K562 (cell line): ENCODE results near the gene METTL15. TPM values are rescaled to one million over a fixed set of nuclear protein-coding genes. Genes with fewer than 3 reads are reported as not detected.

Source experiments
- ATAC-seq: fragments of 200-7000 bp; cut with Tn5 transposase; 3 replicates; pipeline ENCODE4 v1.9.1; 2020; ENCODE audit warnings: moderate library complexity
- BruUV-seq: library from RNA; stranded (reverse); fragments of 400-500 nt; replicated peaks from 2 replicates; lab custom pipeline; 2021; lab: Mats Ljungman, UMichigan
- CTCF ChIA-PET: fragments of 300-600 bp; formaldehyde crosslinking; extraction: SDS; loops from one replicate; lab custom pipeline; 2021; ENCODE audit warnings: low intra/inter-chr PET ratio; lab: Yijun Ruan, JAX
- POLR2A ChIA-PET: fragments of 300-600, 350-650 bp; sonication (Branson Sonifier 250); formaldehyde crosslinking; extraction: SDS; loops from one replicate; lab custom pipeline; 2021; ENCODE audit warnings: antibody characterized with exemption, inconsistent platforms; lab: Yijun Ruan, JAX
- DNase-seq, 4 experiments: peaks; one replicate each; pipeline versions ENCODE4 v3.0.0 to v3.0.0-alpha.2; 2011 to 2018; ENCODE audit warnings: low spot score in 3 of 4, mixed read lengths in 3 of 4; ENCODE audit errors: extremely low read depth in 1 of 4
- FAIRE-seq: peaks from 2 replicates; lab custom pipeline; 2011; peaks lifted over from hg19 to GRCh38; lab: Jason Lieb, UNC
- H2AFZ ChIP-seq: 2 replicates; pipeline ENCODE4 v1.6.0; 2011; ENCODE audit warnings: low read depth, low read length, control low read depth, inconsistent platforms
- H3K27ac ChIP-seq: fragments of 200-600 bp; 3 replicates; pipeline ENCODE4 v1.8.0; 2011; ENCODE audit warnings: low read depth, mild to moderate bottlenecking, control low read depth, inconsistent platforms, low read length, moderate library complexity, mixed read lengths; ENCODE audit errors: extremely low read depth
- H3K27me3 ChIP-seq, 2 experiments: fragments of 300-600 bp in 1 of 2; 2 replicates in 1 of 2; 3 replicates in 1 of 2; pipeline versions ENCODE4 v1.6.0 to v1.8.0; 2011; ENCODE audit warnings: inconsistent platforms in 2 of 2, low read length in 2 of 2, mild to moderate bottlenecking in 1 of 2, mixed read lengths in 1 of 2, moderate library complexity in 1 of 2; ENCODE audit not compliant: control insufficient read depth in 2 of 2, insufficient read depth in 2 of 2
- H3K36me3 ChIP-seq: fragments of 300-600 bp; 3 replicates; pipeline ENCODE4 v1.8.0; 2011; ENCODE audit warnings: mild to moderate bottlenecking, low read length, inconsistent platforms; ENCODE audit not compliant: control insufficient read depth, insufficient read depth
- H3K4me1 ChIP-seq, 2 experiments: fragments of 200-600 bp in 1 of 2; replicated peaks in 1 of 2; 2 replicates in 1 of 2; 3 replicates in 1 of 2; pipeline versions ENCODE4 v1.5.1 to v1.8.0; 2011; ENCODE audit warnings: inconsistent platforms in 2 of 2, low read length in 2 of 2, mild to moderate bottlenecking in 1 of 2, mixed read lengths in 1 of 2, moderate library complexity in 1 of 2; ENCODE audit not compliant: control insufficient read depth in 2 of 2, insufficient read depth in 2 of 2
- H3K4me2 ChIP-seq: 2 replicates; pipeline ENCODE4 v1.6.1; 2011; ENCODE audit warnings: low read length, control low read depth, inconsistent platforms, mixed read lengths; ENCODE audit not compliant: insufficient read depth
- H3K4me3 ChIP-seq: fragments of 200-600 bp; sonication (generic), shearing (Covaris generic); 2 replicates; pipeline ENCODE4 v1.5.1; 2016; ENCODE audit warnings: control low read depth, inconsistent platforms
- H3K79me2 ChIP-seq: fragments of 200-600 bp; 3 replicates; pipeline ENCODE4 v1.8.0; 2011; ENCODE audit warnings: low read length, inconsistent platforms; ENCODE audit not compliant: control insufficient read depth, insufficient read depth
- H3K9ac ChIP-seq, 2 experiments: 2 replicates each; pipeline versions ENCODE4 v1.6.0 to v1.6.1; 2011; ENCODE audit warnings: low read depth in 2 of 2, low read length in 2 of 2, control low read depth in 1 of 2, inconsistent platforms in 1 of 2, mild to moderate bottlenecking in 1 of 2, mixed read lengths in 1 of 2; ENCODE audit not compliant: insufficient read depth in 1 of 2
- H3K9me1 ChIP-seq: one replicate; pipeline ENCODE4 v1.6.0; 2011; ENCODE audit warnings: inconsistent platforms, mild to moderate bottlenecking, low read length, moderate library complexity; ENCODE audit not compliant: control insufficient read depth, insufficient read depth
- H3K9me3 ChIP-seq: replicated peaks from 2 replicates; pipeline ENCODE4 v1.5.1; 2011; ENCODE audit warnings: low read depth, low read length, inconsistent platforms; ENCODE audit not compliant: control insufficient read depth, insufficient read depth
- H4K20me1 ChIP-seq: replicated peaks from 2 replicates; pipeline ENCODE4 v1.6.1; 2011; ENCODE audit warnings: low read length, inconsistent platforms, mixed read lengths; ENCODE audit not compliant: control insufficient read depth, insufficient read depth
- BMI1 ChIP-seq: fragments of 150-350 bp; IDR thresholded peaks from 2 replicates; pipeline ENCODE4 v1.6.1; 2014; ENCODE audit warnings: low read length
- CCNT2 ChIP-seq: IDR thresholded peaks from 2 replicates; pipeline ENCODE4 v1.6.1; 2011; ENCODE audit warnings: borderline replicate concordance, low read depth, mild to moderate bottlenecking, moderate library complexity, mixed read lengths, low read length; ENCODE audit not compliant: insufficient read length; ENCODE audit errors: extremely low read depth
- CGGBP1 ChIP-seq: fragments of 250-450 bp; sonication (Bioruptor Pico); IDR thresholded peaks from 2 replicates; pipeline ENCODE4 v1.9.0; 2021; ENCODE audit warnings: mild to moderate bottlenecking
- EHMT2 ChIP-seq: fragments of 450-650 bp; IDR thresholded peaks from 2 replicates; pipeline ENCODE4 v1.6.1; 2018; ENCODE audit warnings: antibody characterized with exemption
- ETS2 ChIP-seq: IDR thresholded peaks from 2 replicates; pipeline ENCODE4 v1.6.1; 2016; ENCODE audit warnings: borderline replicate concordance, missing genetic modification characterization, mild to moderate bottlenecking, moderate library complexity, missing compliant biosample characterization; ENCODE audit not compliant: poor library complexity, severe bottlenecking
- MAX ChIP-seq: sonication (generic); formaldehyde crosslinking; IDR thresholded peaks from 2 replicates; pipeline ENCODE4 v1.9.0; 2022; ENCODE audit warnings: mild to moderate bottlenecking, missing genetic modification reagents
- MIER1 ChIP-seq: fragments of 450-650 bp; IDR thresholded peaks from 2 replicates; pipeline ENCODE4 v1.6.1; 2016; ENCODE audit warnings: antibody characterized with exemption, mild to moderate bottlenecking, low read depth
- MYBL2 ChIP-seq, 2 experiments: fragments of 450-650 bp in 1 of 2; sonication (generic) in 1 of 2; formaldehyde crosslinking in 1 of 2; IDR thresholded peaks; 2 replicates each; pipeline versions ENCODE4 v1.6.1 to v1.8.1; 2017 to 2022; ENCODE audit warnings: borderline replicate concordance in 1 of 2, inconsistent platforms in 1 of 2, low read depth in 1 of 2, mild to moderate bottlenecking in 1 of 2, missing genetic modification reagents in 1 of 2, moderate library complexity in 1 of 2
- NCOA4 ChIP-seq: fragments of 450-650 bp; IDR thresholded peaks from 2 replicates; pipeline ENCODE4 v1.6.1; 2018; ENCODE audit warnings: mild to moderate bottlenecking; ENCODE audit not compliant: partially characterized antibody
- NEUROD1 ChIP-seq: fragments of 150-350 bp; IDR thresholded peaks from 2 replicates; pipeline ENCODE4 v1.6.1; 2014; ENCODE audit warnings: borderline replicate concordance, low read length, low read depth; ENCODE audit not compliant: partially characterized antibody
- PURB ChIP-seq: sonication (generic); formaldehyde crosslinking; IDR thresholded peaks from 2 replicates; pipeline ENCODE4 v1.9.0; 2021; ENCODE audit warnings: low read depth, mild to moderate bottlenecking, missing genetic modification reagents
- STAG1 ChIP-seq: sonication (generic); formaldehyde crosslinking; IDR thresholded peaks from 2 replicates; pipeline ENCODE4 v1.5.0; 2020; ENCODE audit warnings: missing genetic modification reagents, borderline replicate concordance
- ZNF324 ChIP-seq: fragments of 250-450 bp; sonication (Bioruptor Pico); IDR thresholded peaks from 2 replicates; pipeline ENCODE4 v1.4.0; 2020; ENCODE audit warnings: mild to moderate bottlenecking
- ZNF407 ChIP-seq: fragments of 450-650 bp; IDR thresholded peaks from 2 replicates; pipeline ENCODE4 v1.6.1; 2016; ENCODE audit warnings: low read depth
- ZNF408 ChIP-seq: fragments of 250-450 bp; sonication (Bioruptor Pico); IDR thresholded peaks from 2 replicates; pipeline ENCODE4 v1.4.0; 2020; ENCODE audit warnings: low read depth, mild to moderate bottlenecking, moderate library complexity
- WGBS: fragments of 100-300 bp; shearing (Covaris generic); methylation state at CpG from one replicate; pipeline ENCODE4 v1.1.6; 2016; ENCODE audit warnings: low coverage, mixed read lengths; ENCODE audit not compliant: insufficient coverage; ENCODE audit errors: missing lambda C conversion rate; 5-methylcytosine and 5-hydroxymethylcytosine counted together
- in situ Hi-C: fragments of 300-500 bp; cut with MboI; formaldehyde crosslinking; loops from 4 replicates; pipeline ENCODE4 v1.15.0; 2018; ENCODE audit warnings: inconsistent platforms, mixed read lengths
- intact Hi-C: fragments of 100-400 bp; cut with micrococcal nuclease; formaldehyde crosslinking; loops from 2 replicates; pipeline ENCODE4 v1.14.2; 2022
- polyA plus RNA-seq, 8 experiments: library from polyadenylated mRNA; depleted of rRNA in 4 of 8; stranded (reverse) in 5 of 8; unstranded in 3 of 8; fragments of >200 nt; fragmentation: Nextera tagmentation in 2 of 8; fragmentation: Illumina TruSeq in 1 of 8; extraction: Ambion mirVana in 2 of 8; extraction: Trizol in 1 of 8; gene quantifications; 2 replicates each; pipeline versions ENCODE4 v1.2.1 to v1.2.3, GENCODE V29; 2011 to 2014; ENCODE audit warnings: inconsistent platforms in 1 of 8, missing spikeins in 1 of 8
- total RNA-seq, 7 experiments: library from RNA; depleted of rRNA in 6 of 7; stranded (reverse); fragments of >200 nt in 6 of 7; fragmentation: Illumina TruSeq in 2 of 7; extraction: Trizol in 2 of 7; gene quantifications; 2 replicates each; pipeline versions ENCODE4 v1.2.1 to v1.2.3, GENCODE V29; 2011 to 2021; ENCODE audit warnings: low replicate concordance in 1 of 7

The METTL15 gene
- total and polyA plus RNA-seq, 9 of the 15 experiments (the other 6 are each of a cell fraction or from before 2014, with no cell fraction given) = 10.7 to 21.7 (median 15.9) TPM

GRCh38 chr11:28209906-28210305, 101.7 kb downstream of the METTL15 start:
- Histone ChIP-seq H3K79me2 (no peaks in the 10 kb centered on the region), H4K20me1 (no peaks in the 10 kb centered on the region), H3K9ac (no peak overlapping the region), H3K4me1 (no peaks in the 10 kb centered on the region), H3K9me3 (no peaks in the 10 kb centered on the region), H2AFZ (no peak overlapping the region), H3K27me3 (no peaks in the 10 kb centered on the region), H3K4me2 (no peak overlapping the region), H3K9me1 (no peaks in the 10 kb centered on the region), H3K27ac (no peak overlapping the region), H3K4me3 (no peak overlapping the region), H3K36me3 (peaks cover 10% of the 10 kb centered on the region; the same call in 1 of the 3 replicates)
- ChIA-PET CTCF (no interaction called here), POLR2A (no interaction called here)
- no peak for FAIRE-seq
- DNase-seq = no peak
- no TSS peak for BruUV-seq
- intact Hi-C loops (no loop called here), in situ Hi-C loops (no loop called here)
- WGBS = 74% methylated on average over 1 of the region's 1 CpG
- no peak for ATAC-seq
- TF ChIP-seq NEUROD1 = no peak
- no peak for TF ChIP-seq ZNF408 (CRISPR knock-in tag)
- no peak for TF ChIP-seq CGGBP1 (CRISPR knock-in tag)
- TF ChIP-seq ZNF324 (CRISPR knock-in tag) = no peak
- TF ChIP-seq MYBL2 (IDR thresholded peaks at IDR 0.05; ENCODE audit: low read depth) = no peak
- no peak for TF ChIP-seq MYBL2 (CRISPR knock-in tag; IDR thresholded peaks at IDR 0.05; ENCODE audit: borderline replicate concordance)
- no peak for TF ChIP-seq BMI1
- TF ChIP-seq MAX (CRISPR knock-in tag) = no peak
- no peak for TF ChIP-seq CCNT2
- no peak for TF ChIP-seq ZNF407
- no peak for TF ChIP-seq MIER1
- no peak for TF ChIP-seq EHMT2
- TF ChIP-seq NCOA4 = no peak
- no peak for TF ChIP-seq PURB
- TF ChIP-seq STAG1 (CRISPR knock-in tag) = no peak
- TF ChIP-seq ETS2 (tag) = no peak
